H1 (cell line): ENCODE measurements around the gene VPS25. TPM values are rescaled to one million over a fixed set of nuclear protein-coding genes. Genes with fewer than 3 reads are reported as not detected.

Experiments used
- CTCF ChIA-PET: fragments of 300-600 bp; sonication (Branson Sonifier 250); formaldehyde crosslinking; loops from one replicate; lab custom pipeline; 2021; ENCODE audit not compliant: partially characterized antibody; lab: Charles Lee
- POLR2A ChIA-PET: fragments of 300-600 bp; sonication (Branson Sonifier 250); formaldehyde crosslinking; loops from one replicate; lab custom pipeline; 2021; ENCODE audit warnings: inconsistent platforms; ENCODE audit not compliant: partially characterized antibody; lab: Charles Lee
- DNase-seq, 2 experiments: peaks; one replicate each; pipeline versions ENCODE4 v3.0.0 to v3.0.0-alpha.2; 2010 to 2022; ENCODE audit warnings: low spot score in 2 of 2, low read depth in 1 of 2, mixed read lengths in 1 of 2
- FAIRE-seq: peaks from 2 replicates; lab custom pipeline; 2011; peaks lifted over from hg19 to GRCh38; lab: Jason Lieb, UNC
- H2AFZ ChIP-seq: 2 replicates; pipeline ENCODE4 v1.8.1; 2012; ENCODE audit warnings: low read length, inconsistent platforms
- H2AK5ac ChIP-seq: 2 replicates; pipeline ENCODE4 v1.6.1; 2013; ENCODE audit warnings: low read depth, low read length
- H2BK120ac ChIP-seq: replicated peaks from 2 replicates; pipeline ENCODE3; 2013; ENCODE audit warnings: low read depth, low read length, inconsistent platforms
- H2BK12ac ChIP-seq: 2 replicates; pipeline ENCODE4 v1.6.1; 2013; ENCODE audit warnings: low read depth, low read length
- H2BK15ac ChIP-seq: 2 replicates; pipeline ENCODE4 v1.6.1; 2013; ENCODE audit warnings: low read length
- H2BK20ac ChIP-seq: 2 replicates; pipeline ENCODE4 v1.6.1; 2013; ENCODE audit warnings: low read length
- H2BK5ac ChIP-seq: 2 replicates; pipeline ENCODE4 v1.6.1; 2013; ENCODE audit warnings: low read depth, low read length
- H3K14ac ChIP-seq: 2 replicates; pipeline ENCODE4 v1.6.1; 2013; ENCODE audit warnings: inconsistent platforms; ENCODE audit not compliant: insufficient read length
- H3K18ac ChIP-seq: 2 replicates; pipeline ENCODE4 v1.6.1; 2013; ENCODE audit warnings: low read length; ENCODE audit errors: extremely low read depth
- H3K23ac ChIP-seq: 2 replicates; pipeline ENCODE4 v1.6.1; 2013; ENCODE audit warnings: inconsistent platforms; ENCODE audit not compliant: insufficient read length
- H3K23me2 ChIP-seq: 2 replicates; pipeline ENCODE4 v1.6.1; 2013; ENCODE audit warnings: low read depth, low read length
- H3K27ac ChIP-seq: 2 replicates; pipeline ENCODE4 v1.6.1; 2011; ENCODE audit warnings: low read depth, low read length, inconsistent platforms
- H3K27me3 ChIP-seq, 4 experiments: replicated peaks in 1 of 4; 1 replicate in 1 of 4; 2 replicates in 3 of 4; pipeline versions ENCODE4 v1.6.1 to v1.8.1; 2011 to 2013; ENCODE audit warnings: low read length in 3 of 4, mild to moderate bottlenecking in 3 of 4, inconsistent platforms in 2 of 4, mixed read lengths in 2 of 4, moderate library complexity in 1 of 4; ENCODE audit not compliant: control insufficient read depth in 3 of 4, insufficient read depth in 3 of 4; ENCODE audit errors: extremely low read depth in 1 of 4
- H3K36me3 ChIP-seq, 4 experiments: 2 replicates each; pipeline versions ENCODE4 v1.6.1 to v1.8.1; 2011 to 2013; ENCODE audit warnings: mild to moderate bottlenecking in 4 of 4, low read length in 3 of 4, moderate library complexity in 2 of 4, control low read depth in 1 of 4, inconsistent platforms in 1 of 4; ENCODE audit not compliant: insufficient read depth in 4 of 4, control insufficient read depth in 2 of 4
- H3K4ac ChIP-seq: replicated peaks from 2 replicates; pipeline ENCODE3; 2013; ENCODE audit warnings: low read length, low read depth, mixed read lengths, inconsistent platforms; ENCODE audit not compliant: insufficient read length
- H3K4me1 ChIP-seq, 4 experiments: replicated peaks in 1 of 4; 1 replicate in 1 of 4; 2 replicates in 3 of 4; pipeline versions ENCODE4 v1.6.1 to v1.8.1; 2011 to 2013; ENCODE audit warnings: low read length in 3 of 4, inconsistent platforms in 2 of 4, mixed read lengths in 1 of 4; ENCODE audit not compliant: insufficient read depth in 4 of 4, control insufficient read depth in 3 of 4
- H3K4me2 ChIP-seq, 2 experiments: 2 replicates each; pipeline versions ENCODE4 v1.6.1 to v1.8.1; 2011 to 2013; ENCODE audit warnings: low read depth in 2 of 2, low read length in 2 of 2, control low read depth in 1 of 2, inconsistent platforms in 1 of 2, mild to moderate bottlenecking in 1 of 2; ENCODE audit not compliant: insufficient read depth in 1 of 2
- H3K4me3 ChIP-seq, 4 experiments: fragments of 200-600, 300-600 bp in 1 of 4; sonication (generic), shearing (Covaris generic), sonication (Bioruptor Twin) in 1 of 4; 2 replicates each; pipeline versions ENCODE4 v1.5.1 to v1.8.1; 2011 to 2016; ENCODE audit warnings: low read length in 4 of 4, low read depth in 3 of 4, control low read depth in 2 of 4, inconsistent platforms in 2 of 4, mild to moderate bottlenecking in 2 of 4, mixed read lengths in 1 of 4, moderate library complexity in 1 of 4; ENCODE audit not compliant: insufficient read depth in 2 of 4; ENCODE audit errors: extremely low read depth in 1 of 4
- H3K56ac ChIP-seq: replicated peaks from 2 replicates; pipeline ENCODE3; 2013; ENCODE audit warnings: low read depth, mild to moderate bottlenecking, mixed read lengths, low read length, inconsistent platforms; ENCODE audit not compliant: insufficient read length
- H3K79me1 ChIP-seq: 2 replicates; pipeline ENCODE4 v1.6.1; 2013; ENCODE audit warnings: low read depth, low read length, control low read depth
- H3K79me2 ChIP-seq, 2 experiments: 2 replicates each; pipeline versions ENCODE4 v1.6.1 to v1.8.1; 2012 to 2013; ENCODE audit warnings: low read length in 2 of 2, mild to moderate bottlenecking in 2 of 2, inconsistent platforms in 1 of 2; ENCODE audit not compliant: insufficient read depth in 2 of 2, control insufficient read depth in 1 of 2
- H3K9ac ChIP-seq, 4 experiments: replicated peaks in 1 of 4; 1 replicate in 1 of 4; 2 replicates in 3 of 4; pipeline versions ENCODE4 v1.6.1 to v1.8.1; 2011 to 2013; ENCODE audit warnings: low read depth in 3 of 4, low read length in 3 of 4, control low read depth in 2 of 4, mild to moderate bottlenecking in 2 of 4, moderate library complexity in 2 of 4, inconsistent platforms in 1 of 4; ENCODE audit errors: extremely low read depth in 1 of 4
- H3K9me3 ChIP-seq, 2 experiments: 2 replicates each; pipeline versions ENCODE4 v1.6.1 to v1.8.1; 2012 to 2013; ENCODE audit warnings: mild to moderate bottlenecking in 2 of 2, moderate library complexity in 2 of 2, control low read depth in 1 of 2, inconsistent platforms in 1 of 2, low read depth in 1 of 2, low read length in 1 of 2, mixed read lengths in 1 of 2; ENCODE audit not compliant: insufficient read depth in 2 of 2
- H4K20me1 ChIP-seq, 2 experiments: replicated peaks in 1 of 2; 2 replicates each; pipeline versions ENCODE3 to v1.8.1; 2011 to 2013; ENCODE audit warnings: inconsistent platforms in 2 of 2, low read length in 2 of 2, mild to moderate bottlenecking in 1 of 2; ENCODE audit not compliant: insufficient read depth in 2 of 2, control insufficient read depth in 1 of 2
- H4K5ac ChIP-seq: 2 replicates; pipeline ENCODE4 v1.6.1; 2013; ENCODE audit warnings: low read length, low read depth, mixed read lengths, inconsistent platforms; ENCODE audit not compliant: insufficient read length
- H4K8ac ChIP-seq: 2 replicates; pipeline ENCODE4 v1.8.0; 2013; ENCODE audit warnings: mild to moderate bottlenecking, moderate library complexity, low read length, inconsistent platforms; ENCODE audit not compliant: insufficient read depth; ENCODE audit errors: extremely low read depth
- H4K91ac ChIP-seq: replicated peaks from 2 replicates; pipeline ENCODE3; 2013; ENCODE audit warnings: low read length, mixed read lengths, inconsistent platforms; ENCODE audit not compliant: insufficient read length
- ATF3 ChIP-seq: IDR thresholded peaks from 2 replicates; pipeline ENCODE4 v1.6.1; 2011; ENCODE audit warnings: low read depth, mild to moderate bottlenecking, low read length; ENCODE audit not compliant: insufficient read depth
- CHD2 ChIP-seq: IDR thresholded peaks from 2 replicates; pipeline ENCODE4 v1.6.1; 2012; ENCODE audit warnings: low read length, improper control_type of control experiment
- CREB1 ChIP-seq: IDR thresholded peaks from 2 replicates; pipeline ENCODE4 v1.6.1; 2012; ENCODE audit warnings: inconsistent platforms
- EP300 ChIP-seq, 2 experiments: IDR thresholded peaks; 1 replicate in 1 of 2; 2 replicates in 1 of 2; pipeline ENCODE4 v1.6.1; 2011 to 2012; ENCODE audit warnings: low read depth in 2 of 2, low read length in 2 of 2, mild to moderate bottlenecking in 2 of 2, borderline replicate concordance in 1 of 2, inconsistent platforms in 1 of 2, moderate library complexity in 1 of 2
- POU5F1 ChIP-seq: IDR thresholded peaks from 2 replicates; pipeline ENCODE4 v1.6.1; 2011; ENCODE audit warnings: low read depth, mild to moderate bottlenecking, low read length, moderate library complexity
- RFX5 ChIP-seq: IDR thresholded peaks from 2 replicates; pipeline ENCODE4 v1.6.1; 2011; ENCODE audit warnings: low read depth, low read length, improper control_type of control experiment, borderline replicate concordance
- SIN3A ChIP-seq, 2 experiments: IDR thresholded peaks in 1 of 2; conservative IDR thresholded peaks in 1 of 2; 2 replicates each; pipeline ENCODE4 v1.6.1; 2011 to 2012; ENCODE audit warnings: low read length in 2 of 2, improper control_type of control experiment in 1 of 2, low read depth in 1 of 2, mild to moderate bottlenecking in 1 of 2
- SP4 ChIP-seq: IDR thresholded peaks from 2 replicates; pipeline ENCODE4 v1.6.1; 2012; ENCODE audit warnings: low read length, inconsistent platforms
- TCF12 ChIP-seq: IDR thresholded peaks from 2 replicates; pipeline ENCODE4 v1.6.1; 2011; ENCODE audit warnings: low read depth, mild to moderate bottlenecking, low read length
- WGBS, 2 experiments: shearing (Covaris generic) in 1 of 2; methylation state at CpG; one replicate each; pipeline versions ENCODE4 v1.1.6 to v1.1.7; 2013 to 2015; ENCODE audit warnings: low lambda C conversion rate in 2 of 2, mixed read lengths in 2 of 2, inconsistent platforms in 1 of 2, low coverage in 1 of 2, missing lambda C conversion rate in 1 of 2; ENCODE audit not compliant: insufficient replicate concordance in 2 of 2, insufficient coverage in 1 of 2, insufficient read length in 1 of 2; ENCODE audit errors: extremely low coverage in 1 of 2, missing lambda C conversion rate in 1 of 2; 5-methylcytosine and 5-hydroxymethylcytosine counted together
- polyA plus RNA-seq, 7 experiments: library from polyadenylated mRNA; depleted of rRNA in 3 of 7; stranded (reverse) in 5 of 7; unstranded in 2 of 7; fragments of >200 nt in 5 of 7; fragments of 200-250 nt in 2 of 7; gene quantifications; 1 replicate in 5 of 7; 2 replicates in 1 of 7; 4 replicates in 1 of 7; pipeline versions ENCODE4 v1.2.1 to v1.2.3, GENCODE V29; 2011 to 2013; ENCODE audit warnings: missing spikeins in 2 of 7, mixed read lengths in 2 of 7
- total RNA-seq: library from RNA; stranded (reverse); fragmentation: NEBNext Ultra II Directional; extraction: Animal tissue kit (Norgen Biotek cat#: 25700); gene quantifications from 2 replicates; pipeline ENCODE4 v1.2.1, GENCODE V29; 2021
- TF ChIP-seq, protein P1 (sequence below): IDR thresholded peaks from 2 replicates; pipeline ENCODE4 v1.6.1; 2012; ENCODE audit warnings: low read length, inconsistent platforms

Gene VPS25
- total and polyA plus RNA-seq, 2 of the 8 experiments (the other 6 are each of a cell fraction or from before 2014, with no cell fraction given), result 88.2 to 188 TPM

DNA sequence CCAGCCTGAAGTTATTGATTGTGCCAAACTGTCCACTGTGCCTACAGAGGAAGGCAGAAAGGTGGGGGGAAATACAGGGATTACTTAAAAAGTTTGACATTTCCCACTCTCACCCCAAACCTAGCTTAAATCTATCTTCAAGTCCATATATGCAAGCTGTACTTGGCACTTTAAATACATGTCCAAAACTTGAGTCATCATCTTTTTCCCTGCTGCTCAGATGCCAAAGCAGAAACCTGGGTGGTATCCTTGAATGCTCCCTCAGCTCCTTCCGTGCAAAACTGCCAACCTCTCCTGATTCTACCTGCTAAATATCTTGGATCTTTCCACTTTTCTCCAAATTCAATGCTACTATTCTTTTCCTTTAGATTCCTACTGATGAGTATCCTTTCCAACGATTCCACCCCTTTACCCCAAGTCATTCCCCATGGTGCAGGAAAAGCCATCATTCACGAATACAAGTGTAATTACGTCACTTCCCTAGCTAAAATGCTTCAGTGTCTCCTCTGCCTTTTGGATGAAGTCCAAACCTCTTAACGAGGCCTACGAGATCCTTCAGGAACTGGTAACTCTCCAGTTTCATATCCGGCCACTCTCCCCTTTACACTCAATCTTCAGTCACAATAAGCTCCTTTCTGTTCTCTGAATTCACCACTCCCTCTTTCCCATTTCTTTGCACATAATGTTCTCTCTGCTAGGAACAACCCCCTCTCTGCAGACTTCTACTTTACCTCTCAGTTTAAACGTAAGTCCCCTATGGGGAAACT, 41.6 kb downstream of the VPS25 start:
- DNase-seq (no peak), FAIRE-seq (no peak)
- H2BK20ac ChIP-seq, result no peak overlapping the region
- H3K56ac ChIP-seq, result no peak overlapping the region
- CTCF ChIA-PET, result interaction anchor here (1.3 to 3.8 kb wide), 4 partner anchors 9 to 236 kb away, joined by 3 to 14 read pairs (median 4); partner anchors contain the start of gene BECN1
- no peak overlapping the region for H3K4me2 ChIP-seq
- H3K14ac ChIP-seq, result no peak overlapping the region
- H3K4me3 ChIP-seq, result no peak overlapping the region
- POLR2A ChIA-PET, result interaction anchor here (0.6 to 2.5 kb wide), 9 partner anchors 9 to 235 kb away, joined by 3 to 7 read pairs (median 4); partner anchors contain the start of genes BECN1, CNTD1 and COA3
- H3K36me3 ChIP-seq, result peaks cover 18 to 67% (median 56%) of the 10 kb centered on the region in 4 experiments
- no peak overlapping the region for H3K27ac ChIP-seq
- no peak overlapping the region for H4K5ac ChIP-seq
- H3K4ac ChIP-seq, result no peak overlapping the region
- H3K18ac ChIP-seq, result no peak overlapping the region
- no peak overlapping the region for H2AFZ ChIP-seq
- no peak overlapping the region for H3K9ac ChIP-seq
- no peak overlapping the region for H2BK120ac ChIP-seq
- no peak overlapping the region for H2BK5ac ChIP-seq
- H4K8ac ChIP-seq, result no peak overlapping the region
- no peaks in the 10 kb centered on the region for H3K4me1 ChIP-seq
- H4K91ac ChIP-seq, result no peak overlapping the region
- 89% methylated on average over 8 of the region's 8 CpGs; no CpG with 5 or more reads in 1 of the 2 experiments for WGBS, 2 experiments
- H2BK15ac ChIP-seq, result no peak overlapping the region
- no peaks in the 10 kb centered on the region for H3K79me1 ChIP-seq
- H3K23me2 ChIP-seq, result no peaks in the 10 kb centered on the region
- no peak overlapping the region for H2BK12ac ChIP-seq
- H4K20me1 ChIP-seq, result no peaks in the 10 kb centered on the region
- peaks cover 0 to 1% (median 0%) of the 10 kb centered on the region in 4 experiments; a peak in 1 of 7 replicates for H3K27me3 ChIP-seq
- no peaks in the 10 kb centered on the region for H3K9me3 ChIP-seq
- H3K23ac ChIP-seq, result no peak overlapping the region
- H3K79me2 ChIP-seq, result no peaks in the 10 kb centered on the region
- H2AK5ac ChIP-seq, result no peak overlapping the region
- TF ChIP-seq CHD2, result no peak
- TF ChIP-seq, protein P1, sequence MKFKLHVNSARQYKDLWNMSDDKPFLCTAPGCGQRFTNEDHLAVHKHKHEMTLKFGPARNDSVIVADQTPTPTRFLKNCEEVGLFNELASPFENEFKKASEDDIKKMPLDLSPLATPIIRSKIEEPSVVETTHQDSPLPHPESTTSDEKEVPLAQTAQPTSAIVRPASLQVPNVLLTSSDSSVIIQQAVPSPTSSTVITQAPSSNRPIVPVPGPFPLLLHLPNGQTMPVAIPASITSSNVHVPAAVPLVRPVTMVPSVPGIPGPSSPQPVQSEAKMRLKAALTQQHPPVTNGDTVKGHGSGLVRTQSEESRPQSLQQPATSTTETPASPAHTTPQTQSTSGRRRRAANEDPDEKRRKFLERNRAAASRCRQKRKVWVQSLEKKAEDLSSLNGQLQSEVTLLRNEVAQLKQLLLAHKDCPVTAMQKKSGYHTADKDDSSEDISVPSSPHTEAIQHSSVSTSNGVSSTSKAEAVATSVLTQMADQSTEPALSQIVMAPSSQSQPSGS, result no peak
- TF ChIP-seq ATF3, result no peak
- TF ChIP-seq EP300 (IDR thresholded peaks at IDR 0.05; ENCODE audit: borderline replicate concordance in 1 of 2, low read depth in 2 of 2, low read length in 2 of 2), result no peak
- TF ChIP-seq SP4, result no peak
- TF ChIP-seq POU5F1, result no peak
- no peak for TF ChIP-seq RFX5
- no peak for TF ChIP-seq SIN3A (conservative IDR thresholded peaks at IDR 0.05 in 1 of 2, IDR thresholded peaks at IDR 0.05 in 1 of 2; ENCODE audit: low read depth in 1 of 2, low read length in 2 of 2)
- no peak for TF ChIP-seq CREB1
- no peak for TF ChIP-seq TCF12
